Measurements from ENCODE around the gene ADGB. TPM values are rescaled to one million over a fixed set of nuclear protein-coding genes. Genes with fewer than 3 reads are reported as not detected.

The ADGB gene
- total RNA-seq, 1 experiment from 2014 or later, result not detected

DNA sequence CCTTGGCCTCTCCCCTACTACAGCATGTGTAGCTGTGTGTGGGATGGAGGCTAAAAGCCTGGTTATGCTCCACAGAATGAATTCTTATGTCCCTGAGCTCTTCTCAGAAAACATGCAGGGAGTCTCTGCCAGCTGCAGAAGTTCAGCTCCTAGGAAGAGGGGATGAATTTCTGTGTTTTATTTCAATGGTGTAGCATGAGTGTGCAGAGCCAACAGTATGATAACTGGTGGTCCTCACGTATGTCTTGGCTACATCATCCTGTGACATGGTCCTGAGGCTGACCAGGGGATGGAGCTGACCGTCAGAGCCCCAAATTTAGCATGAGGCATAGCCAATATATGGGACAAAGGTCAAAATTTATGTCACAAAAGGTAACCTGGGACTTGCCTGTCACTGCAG lies 266.1 kb downstream of the ADGB start (continued):
- TF ChIP-seq, protein P1, sequence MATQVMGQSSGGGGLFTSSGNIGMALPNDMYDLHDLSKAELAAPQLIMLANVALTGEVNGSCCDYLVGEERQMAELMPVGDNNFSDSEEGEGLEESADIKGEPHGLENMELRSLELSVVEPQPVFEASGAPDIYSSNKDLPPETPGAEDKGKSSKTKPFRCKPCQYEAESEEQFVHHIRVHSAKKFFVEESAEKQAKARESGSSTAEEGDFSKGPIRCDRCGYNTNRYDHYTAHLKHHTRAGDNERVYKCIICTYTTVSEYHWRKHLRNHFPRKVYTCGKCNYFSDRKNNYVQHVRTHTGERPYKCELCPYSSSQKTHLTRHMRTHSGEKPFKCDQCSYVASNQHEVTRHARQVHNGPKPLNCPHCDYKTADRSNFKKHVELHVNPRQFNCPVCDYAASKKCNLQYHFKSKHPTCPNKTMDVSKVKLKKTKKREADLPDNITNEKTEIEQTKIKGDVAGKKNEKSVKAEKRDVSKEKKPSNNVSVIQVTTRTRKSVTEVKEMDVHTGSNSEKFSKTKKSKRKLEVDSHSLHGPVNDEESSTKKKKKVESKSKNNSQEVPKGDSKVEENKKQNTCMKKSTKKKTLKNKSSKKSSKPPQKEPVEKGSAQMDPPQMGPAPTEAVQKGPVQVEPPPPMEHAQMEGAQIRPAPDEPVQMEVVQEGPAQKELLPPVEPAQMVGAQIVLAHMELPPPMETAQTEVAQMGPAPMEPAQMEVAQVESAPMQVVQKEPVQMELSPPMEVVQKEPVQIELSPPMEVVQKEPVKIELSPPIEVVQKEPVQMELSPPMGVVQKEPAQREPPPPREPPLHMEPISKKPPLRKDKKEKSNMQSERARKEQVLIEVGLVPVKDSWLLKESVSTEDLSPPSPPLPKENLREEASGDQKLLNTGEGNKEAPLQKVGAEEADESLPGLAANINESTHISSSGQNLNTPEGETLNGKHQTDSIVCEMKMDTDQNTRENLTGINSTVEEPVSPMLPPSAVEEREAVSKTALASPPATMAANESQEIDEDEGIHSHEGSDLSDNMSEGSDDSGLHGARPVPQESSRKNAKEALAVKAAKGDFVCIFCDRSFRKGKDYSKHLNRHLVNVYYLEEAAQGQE (IDR thresholded peaks at IDR 0.05; ENCODE audit: low read depth), result no peak

Other genes with a start within 250 kb of the ADGB start
- gene RAB32, start 55.1 kb upstream of the ADGB start, total RNA-seq (2021; ENCODE audit: unreplicated experiment), result not detected

All from HCT116 (cell line).